ENCODE data around the gene LRP10. TPM values are rescaled to one million over a fixed set of nuclear protein-coding genes. Genes with fewer than 3 reads are reported as not detected.

Gene LRP10
- total RNA-seq, 1 experiment from 2014 or later, result 42.7 TPM

GRCh38 chr14:22835505-22835904, 36.0 kb upstream of the LRP10 start:
- no TSS peak for BruUV-seq (replicated peaks)
- Histone ChIP-seq H3K79me2 (ENCODE audit: insufficient read depth, low read length) (peaks cover 9% of the 10 kb centered on the region), H3K27ac (ENCODE audit: low read depth, low read length) (no peak overlapping the region), H3K4me1 (ENCODE audit: control insufficient read depth in 1 of 2, insufficient read depth in 2 of 2, low read length in 2 of 2) (peaks cover 4 to 18% of the 10 kb centered on the region in 2 experiments; a peak in 3 of 4 replicates), H3K36me3 (ENCODE audit: control insufficient read depth in 1 of 2, insufficient read depth in 2 of 2, low read length in 2 of 2) (peaks cover 16 to 19% of the 10 kb centered on the region in 2 experiments), H2AFZ (ENCODE audit: low read depth, low read length, poor library complexity, severe bottlenecking) (no peak overlapping the region), H3K9me2 (ENCODE audit: insufficient read depth) (no peaks in the 10 kb centered on the region), H3K4me2 (ENCODE audit: low read length) (no peak overlapping the region), H3K9ac (ENCODE audit: low read length) (no peak overlapping the region), H3K9me3 (ENCODE audit: control insufficient read depth in 1 of 2, insufficient read depth in 1 of 2, low read depth in 1 of 2, low read length in 2 of 2) (no peaks in the 10 kb centered on the region), H3K4me3 (replicated peaks in 1 of 2; ENCODE audit: low read depth in 1 of 2, low read length in 2 of 2) (no peak overlapping the region), H4K20me1 (ENCODE audit: insufficient read depth) (no peaks in the 10 kb centered on the region), H3K27me3 (ENCODE audit: insufficient read depth, low read length) (no peaks in the 10 kb centered on the region)
- ATAC-seq, result no peak
- no peak for DNase-seq (ENCODE audit: low read depth, low spot score)
- POLR2A ChIA-PET, result no interaction called here
- intact Hi-C loops (cut with micrococcal nuclease), result no loop called here
- TF ChIP-seq ZFX (IDR thresholded peaks at IDR 0.05), result no peak
- TF ChIP-seq, protein P1, sequence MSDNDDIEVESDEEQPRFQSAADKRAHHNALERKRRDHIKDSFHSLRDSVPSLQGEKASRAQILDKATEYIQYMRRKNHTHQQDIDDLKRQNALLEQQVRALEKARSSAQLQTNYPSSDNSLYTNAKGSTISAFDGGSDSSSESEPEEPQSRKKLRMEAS (IDR thresholded peaks at IDR 0.05), result no peak
- TF ChIP-seq, protein P2, sequence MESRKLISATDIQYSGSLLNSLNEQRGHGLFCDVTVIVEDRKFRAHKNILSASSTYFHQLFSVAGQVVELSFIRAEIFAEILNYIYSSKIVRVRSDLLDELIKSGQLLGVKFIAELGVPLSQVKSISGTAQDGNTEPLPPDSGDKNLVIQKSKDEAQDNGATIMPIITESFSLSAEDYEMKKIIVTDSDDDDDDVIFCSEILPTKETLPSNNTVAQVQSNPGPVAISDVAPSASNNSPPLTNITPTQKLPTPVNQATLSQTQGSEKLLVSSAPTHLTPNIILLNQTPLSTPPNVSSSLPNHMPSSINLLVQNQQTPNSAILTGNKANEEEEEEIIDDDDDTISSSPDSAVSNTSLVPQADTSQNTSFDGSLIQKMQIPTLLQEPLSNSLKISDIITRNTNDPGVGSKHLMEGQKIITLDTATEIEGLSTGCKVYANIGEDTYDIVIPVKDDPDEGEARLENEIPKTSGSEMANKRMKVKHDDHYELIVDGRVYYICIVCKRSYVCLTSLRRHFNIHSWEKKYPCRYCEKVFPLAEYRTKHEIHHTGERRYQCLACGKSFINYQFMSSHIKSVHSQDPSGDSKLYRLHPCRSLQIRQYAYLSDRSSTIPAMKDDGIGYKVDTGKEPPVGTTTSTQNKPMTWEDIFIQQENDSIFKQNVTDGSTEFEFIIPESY (IDR thresholded peaks at IDR 0.05; ENCODE audit: extremely low read depth, insufficient replicate concordance, low read length), result no peak
- TF ChIP-seq CTCF (IDR thresholded peaks at IDR 0.05 in 2 of 3, conservative IDR thresholded peaks at IDR 0.05 in 1 of 3; ENCODE audit: borderline replicate concordance in 1 of 3, insufficient read depth in 1 of 3, low read depth in 2 of 3, low read length in 2 of 3), result no peak
- TF ChIP-seq CBX3 (IDR thresholded peaks at IDR 0.05; ENCODE audit: low read depth), result no peak
- no peak for TF ChIP-seq RAD21 (IDR thresholded peaks at IDR 0.05; ENCODE audit: low read depth)
- TF ChIP-seq, protein P3, sequence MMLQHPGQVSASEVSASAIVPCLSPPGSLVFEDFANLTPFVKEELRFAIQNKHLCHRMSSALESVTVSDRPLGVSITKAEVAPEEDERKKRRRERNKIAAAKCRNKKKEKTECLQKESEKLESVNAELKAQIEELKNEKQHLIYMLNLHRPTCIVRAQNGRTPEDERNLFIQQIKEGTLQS (IDR thresholded peaks at IDR 0.05), result no peak
- no peak for TF ChIP-seq POLR2AphosphoS5 (IDR thresholded peaks at IDR 0.05; ENCODE audit: low read depth, low read length)
- TF ChIP-seq FOSL1 (IDR thresholded peaks at IDR 0.05; ENCODE audit: low read depth), result no peak
- TF ChIP-seq SRF (IDR thresholded peaks at IDR 0.05; ENCODE audit: low read depth), result no peak
- TF ChIP-seq JUND (IDR thresholded peaks at IDR 0.05), result no peak
- TF ChIP-seq SP1 (IDR thresholded peaks at IDR 0.05; ENCODE audit: low read depth), result no peak
- TF ChIP-seq POLR2A (IDR thresholded peaks at IDR 0.05; ENCODE audit: borderline replicate concordance, extremely low read depth, insufficient read depth, insufficient read length), result no peak
- TF ChIP-seq ZNF274 (IDR thresholded peaks at IDR 0.05; ENCODE audit: low read depth, low read length), result no peak
- TF ChIP-seq EZH2phosphoT487 (IDR thresholded peaks at IDR 0.05; ENCODE audit: borderline replicate concordance), result no peak
- no peak for TF ChIP-seq TCF7L2 (IDR thresholded peaks at IDR 0.05; ENCODE audit: borderline replicate concordance, extremely low read depth, insufficient read depth, insufficient read length)
- RAD21 ChIA-PET (ENCODE audit: low non-redundant PET in 1 of 2, low total read pairs in 2 of 2, uncharacterized antibody in 2 of 2, unreplicated experiment in 2 of 2), result no interaction called here
- CTCF ChIA-PET, result no interaction called here
